HL-60 (cell line): Measurements from ENCODE around the gene OAS2.

Experiments
- GABPA ChIP-seq: IDR thresholded peaks from 2 replicates; pipeline ENCODE4 v1.6.1; 2012; ENCODE audit warnings: low read depth
- TF ChIP-seq, protein P1 (sequence below): IDR thresholded peaks from one replicate; pipeline ENCODE4 v1.5.1; 2011; ENCODE audit warnings: low read length, control low read depth, inconsistent platforms; ENCODE audit not compliant: insufficient read depth

DNA sequence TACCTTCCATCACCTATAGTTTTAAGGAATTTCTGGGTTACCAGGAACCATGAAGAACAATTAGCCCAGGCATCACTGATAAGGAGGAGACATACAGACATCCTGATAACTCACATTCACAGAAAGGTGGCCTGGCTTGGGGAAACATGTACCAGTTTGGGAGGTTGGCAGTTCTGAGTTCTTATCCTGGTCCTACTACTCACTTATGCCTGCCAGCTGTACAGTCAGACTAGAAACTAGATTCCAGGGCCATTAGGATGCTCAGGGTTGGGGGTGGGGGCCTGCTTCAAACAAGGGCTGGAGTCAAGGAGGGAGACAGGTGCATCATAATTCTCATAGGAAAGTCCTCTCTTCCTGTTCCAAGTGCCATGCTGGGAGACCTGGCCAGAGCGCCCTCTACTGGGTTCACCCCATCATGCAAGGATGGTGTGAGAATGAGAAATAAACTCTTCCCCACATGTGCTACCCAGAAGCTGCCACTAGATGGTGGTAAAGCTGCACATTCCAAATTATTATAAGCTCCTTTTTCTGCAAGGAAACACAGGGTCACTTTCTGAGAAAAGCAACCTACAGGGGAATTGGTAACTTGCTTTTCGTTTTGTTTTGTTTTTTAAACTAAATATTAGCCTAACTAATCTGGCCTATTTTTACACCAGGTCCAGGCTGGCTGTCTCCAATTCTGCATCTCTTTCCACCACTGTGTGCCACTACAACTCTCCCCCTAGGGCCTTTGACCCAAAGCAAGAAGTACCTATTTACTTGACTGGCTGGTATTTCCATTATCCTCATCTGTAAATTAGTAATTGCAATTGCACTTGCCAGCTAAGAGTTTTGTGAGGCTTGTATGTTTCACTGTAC lies 14.5 kb downstream of the OAS2 start:
- TF ChIP-seq, protein P1, sequence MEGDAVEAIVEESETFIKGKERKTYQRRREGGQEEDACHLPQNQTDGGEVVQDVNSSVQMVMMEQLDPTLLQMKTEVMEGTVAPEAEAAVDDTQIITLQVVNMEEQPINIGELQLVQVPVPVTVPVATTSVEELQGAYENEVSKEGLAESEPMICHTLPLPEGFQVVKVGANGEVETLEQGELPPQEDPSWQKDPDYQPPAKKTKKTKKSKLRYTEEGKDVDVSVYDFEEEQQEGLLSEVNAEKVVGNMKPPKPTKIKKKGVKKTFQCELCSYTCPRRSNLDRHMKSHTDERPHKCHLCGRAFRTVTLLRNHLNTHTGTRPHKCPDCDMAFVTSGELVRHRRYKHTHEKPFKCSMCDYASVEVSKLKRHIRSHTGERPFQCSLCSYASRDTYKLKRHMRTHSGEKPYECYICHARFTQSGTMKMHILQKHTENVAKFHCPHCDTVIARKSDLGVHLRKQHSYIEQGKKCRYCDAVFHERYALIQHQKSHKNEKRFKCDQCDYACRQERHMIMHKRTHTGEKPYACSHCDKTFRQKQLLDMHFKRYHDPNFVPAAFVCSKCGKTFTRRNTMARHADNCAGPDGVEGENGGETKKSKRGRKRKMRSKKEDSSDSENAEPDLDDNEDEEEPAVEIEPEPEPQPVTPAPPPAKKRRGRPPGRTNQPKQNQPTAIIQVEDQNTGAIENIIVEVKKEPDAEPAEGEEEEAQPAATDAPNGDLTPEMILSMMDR, result peak; percentile 99
- TF ChIP-seq GABPA, result no peak
